ENCODE measurements around the gene GRID1.

DNA sequence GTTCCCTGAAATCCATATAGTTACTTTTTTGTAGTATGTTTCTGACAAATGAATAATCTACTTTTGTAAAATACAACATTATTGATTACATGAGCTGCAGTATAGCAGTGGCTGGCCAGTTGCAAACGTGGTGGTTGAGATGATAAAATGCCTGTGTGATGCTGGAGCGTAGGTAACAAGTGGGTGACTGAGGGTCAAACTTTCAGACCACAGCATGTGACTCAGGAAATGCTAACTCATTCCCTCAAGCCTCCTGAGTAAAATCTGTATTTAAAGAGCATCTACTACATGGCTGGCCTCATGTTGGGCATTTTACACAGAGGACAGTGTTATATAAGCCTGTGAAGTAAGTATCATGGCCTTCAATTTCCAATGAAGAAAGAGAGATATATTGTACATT lies 585.2 kb downstream of the GRID1 start:
- TF ChIP-seq, protein P1, sequence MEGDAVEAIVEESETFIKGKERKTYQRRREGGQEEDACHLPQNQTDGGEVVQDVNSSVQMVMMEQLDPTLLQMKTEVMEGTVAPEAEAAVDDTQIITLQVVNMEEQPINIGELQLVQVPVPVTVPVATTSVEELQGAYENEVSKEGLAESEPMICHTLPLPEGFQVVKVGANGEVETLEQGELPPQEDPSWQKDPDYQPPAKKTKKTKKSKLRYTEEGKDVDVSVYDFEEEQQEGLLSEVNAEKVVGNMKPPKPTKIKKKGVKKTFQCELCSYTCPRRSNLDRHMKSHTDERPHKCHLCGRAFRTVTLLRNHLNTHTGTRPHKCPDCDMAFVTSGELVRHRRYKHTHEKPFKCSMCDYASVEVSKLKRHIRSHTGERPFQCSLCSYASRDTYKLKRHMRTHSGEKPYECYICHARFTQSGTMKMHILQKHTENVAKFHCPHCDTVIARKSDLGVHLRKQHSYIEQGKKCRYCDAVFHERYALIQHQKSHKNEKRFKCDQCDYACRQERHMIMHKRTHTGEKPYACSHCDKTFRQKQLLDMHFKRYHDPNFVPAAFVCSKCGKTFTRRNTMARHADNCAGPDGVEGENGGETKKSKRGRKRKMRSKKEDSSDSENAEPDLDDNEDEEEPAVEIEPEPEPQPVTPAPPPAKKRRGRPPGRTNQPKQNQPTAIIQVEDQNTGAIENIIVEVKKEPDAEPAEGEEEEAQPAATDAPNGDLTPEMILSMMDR (IDR thresholded peaks at IDR 0.05 in 8 of 11, conservative IDR thresholded peaks at IDR 0.05 in 3 of 11): no peak
- TF ChIP-seq POLR2AphosphoS5 (IDR thresholded peaks at IDR 0.05): no peak
